HUES6 (cell line): Measurements from ENCODE around the gene PHLPP2.

Experiments
- H3K27ac ChIP-seq: 2 replicates; pipeline ENCODE4 v1.7.0; 2013; ENCODE audit warnings: low read depth, mild to moderate bottlenecking, low read length, inconsistent platforms
- H3K27me3 ChIP-seq: 2 replicates; pipeline ENCODE4 v1.6.1; 2013; ENCODE audit warnings: low read length; ENCODE audit not compliant: control insufficient read depth, insufficient read depth
- H3K36me3 ChIP-seq: 2 replicates; pipeline ENCODE4 v1.6.1; 2013; ENCODE audit warnings: low read length; ENCODE audit not compliant: control insufficient read depth, insufficient read depth
- H3K4me1 ChIP-seq: 2 replicates; pipeline ENCODE4 v1.6.1; 2013; ENCODE audit warnings: low read length; ENCODE audit not compliant: control insufficient read depth, insufficient read depth
- H3K4me3 ChIP-seq: 2 replicates; pipeline ENCODE4 v1.5.1; 2013; ENCODE audit warnings: low read depth, low read length
- H3K9ac ChIP-seq: one replicate; pipeline ENCODE4 v1.6.1; 2013; ENCODE audit warnings: mild to moderate bottlenecking, low read length
- H3K9me3 ChIP-seq: 2 replicates; pipeline ENCODE4 v1.6.1; 2013; ENCODE audit warnings: low read depth, low read length; ENCODE audit not compliant: control insufficient read depth, insufficient read depth

PHLPP2 gene, protein sequence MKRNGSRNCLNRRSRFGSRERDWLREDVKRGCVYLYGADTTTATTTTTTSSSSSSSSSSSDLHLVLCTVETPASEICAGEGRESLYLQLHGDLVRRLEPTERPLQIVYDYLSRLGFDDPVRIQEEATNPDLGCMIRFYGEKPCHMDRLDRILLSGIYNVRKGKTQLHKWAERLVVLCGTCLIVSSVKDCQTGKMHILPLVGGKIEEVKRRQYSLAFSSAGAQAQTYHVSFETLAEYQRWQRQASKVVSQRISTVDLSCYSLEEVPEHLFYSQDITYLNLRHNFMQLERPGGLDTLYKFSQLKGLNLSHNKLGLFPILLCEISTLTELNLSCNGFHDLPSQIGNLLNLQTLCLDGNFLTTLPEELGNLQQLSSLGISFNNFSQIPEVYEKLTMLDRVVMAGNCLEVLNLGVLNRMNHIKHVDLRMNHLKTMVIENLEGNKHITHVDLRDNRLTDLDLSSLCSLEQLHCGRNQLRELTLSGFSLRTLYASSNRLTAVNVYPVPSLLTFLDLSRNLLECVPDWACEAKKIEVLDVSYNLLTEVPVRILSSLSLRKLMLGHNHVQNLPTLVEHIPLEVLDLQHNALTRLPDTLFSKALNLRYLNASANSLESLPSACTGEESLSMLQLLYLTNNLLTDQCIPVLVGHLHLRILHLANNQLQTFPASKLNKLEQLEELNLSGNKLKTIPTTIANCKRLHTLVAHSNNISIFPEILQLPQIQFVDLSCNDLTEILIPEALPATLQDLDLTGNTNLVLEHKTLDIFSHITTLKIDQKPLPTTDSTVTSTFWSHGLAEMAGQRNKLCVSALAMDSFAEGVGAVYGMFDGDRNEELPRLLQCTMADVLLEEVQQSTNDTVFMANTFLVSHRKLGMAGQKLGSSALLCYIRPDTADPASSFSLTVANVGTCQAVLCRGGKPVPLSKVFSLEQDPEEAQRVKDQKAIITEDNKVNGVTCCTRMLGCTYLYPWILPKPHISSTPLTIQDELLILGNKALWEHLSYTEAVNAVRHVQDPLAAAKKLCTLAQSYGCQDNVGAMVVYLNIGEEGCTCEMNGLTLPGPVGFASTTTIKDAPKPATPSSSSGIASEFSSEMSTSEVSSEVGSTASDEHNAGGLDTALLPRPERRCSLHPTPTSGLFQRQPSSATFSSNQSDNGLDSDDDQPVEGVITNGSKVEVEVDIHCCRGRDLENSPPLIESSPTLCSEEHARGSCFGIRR (N-terminal part only)

GRCh38 chr16:71724320-71724751, at the start of gene PHLPP2:
Gene PHLPP2 (minus strand): TSS chr16:71724701. CDS start chr16:71714795, 9,906 bp downstream.
- peak within 1 kb of the TSS; percentile 98 for H3K4me3 ChIP-seq
- H3K36me3 ChIP-seq, result 0 out of 2 replicates have a peak, but pooled peaks cover under 1% of the 10 kb centered on the region
- H3K4me1 ChIP-seq, result peaks cover 6% of the 10 kb centered on the region
- peak within 1 kb of the TSS; percentile 88 for H3K9ac ChIP-seq
- no peak within 1 kb of the TSS for H3K27ac ChIP-seq
- no peaks in the 10 kb centered on the region for H3K9me3 ChIP-seq
- H3K27me3 ChIP-seq, result peaks cover 17% of the 10 kb centered on the region

GRCh38 chr16:71771571-71771970, 47.1 kb upstream of the PHLPP2 start:
- H3K9ac ChIP-seq, result no peak overlapping the region
- no peaks in the 10 kb centered on the region for H3K9me3 ChIP-seq
- H3K4me1 ChIP-seq, result no peaks in the 10 kb centered on the region
- H3K4me3 ChIP-seq, result no peak overlapping the region
- H3K27ac ChIP-seq, result no peak overlapping the region
- H3K36me3 ChIP-seq, result peaks cover 57% of the 10 kb centered on the region
- H3K27me3 ChIP-seq, result no peaks in the 10 kb centered on the region

DNA sequence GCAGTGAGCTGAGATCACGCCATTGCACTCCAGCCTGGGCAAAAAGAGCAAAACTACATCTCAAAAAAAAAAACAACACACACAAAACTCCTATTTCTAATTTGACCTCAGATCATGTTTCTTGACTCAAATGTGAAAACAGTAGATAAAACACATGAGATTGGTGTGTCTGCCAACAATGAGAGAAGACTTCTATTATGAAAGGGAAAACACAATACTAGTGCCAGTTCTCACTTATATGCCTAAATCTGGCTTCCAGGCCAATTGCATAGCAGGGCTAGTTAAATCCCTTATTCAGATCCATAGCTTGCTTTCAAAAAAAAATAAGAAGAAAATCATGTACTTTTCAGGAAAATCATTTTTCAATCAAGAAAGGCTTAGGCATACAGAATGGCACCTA, 44.7 kb upstream of the PHLPP2 start:
- Histone ChIP-seq H3K9ac (no peak overlapping the region), H3K27ac (no peak overlapping the region), H3K4me1 (no peaks in the 10 kb centered on the region), H3K27me3 (no peaks in the 10 kb centered on the region), H3K36me3 (peaks cover 63% of the 10 kb centered on the region), H3K9me3 (no peaks in the 10 kb centered on the region), H3K4me3 (no peak overlapping the region)

DNA sequence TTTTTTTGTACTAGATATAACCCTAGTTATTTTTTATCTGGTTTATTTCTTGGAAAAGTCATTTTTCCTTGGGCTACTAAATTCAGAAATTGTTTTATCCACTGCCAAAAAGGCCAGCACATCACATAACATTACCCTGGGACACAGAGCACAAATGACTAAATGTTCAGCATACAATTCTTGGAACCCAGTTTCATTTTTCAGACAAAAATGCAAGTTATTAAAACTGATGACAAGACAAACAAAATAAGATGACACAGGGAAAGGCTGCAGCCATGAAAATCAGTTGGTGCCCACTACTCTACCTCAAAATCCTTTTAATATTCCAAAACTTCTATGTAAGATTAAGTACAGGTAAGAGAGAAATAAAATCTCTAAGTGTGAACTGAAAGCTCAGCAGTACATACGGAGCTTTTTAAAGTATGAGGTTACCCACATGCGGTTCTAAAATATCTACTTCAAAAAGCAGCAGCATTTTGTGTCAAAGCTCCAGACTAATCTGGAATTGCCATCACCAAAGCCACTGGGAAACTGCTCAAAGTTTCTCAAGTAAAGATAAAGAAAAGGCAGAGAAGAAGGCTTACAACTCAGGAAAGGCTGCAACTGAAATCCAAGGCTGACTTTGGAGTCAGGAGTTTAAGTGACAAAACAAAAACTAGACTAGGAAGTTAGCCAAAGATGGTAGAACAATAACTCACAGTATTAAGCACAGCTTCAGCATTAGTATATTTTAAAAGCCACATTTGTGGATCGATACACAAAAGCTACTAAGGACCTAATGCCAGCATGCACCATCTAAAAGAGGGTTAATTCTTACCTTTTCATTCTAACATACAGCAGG, 42.8 kb upstream of the PHLPP2 start:
- Histone ChIP-seq H3K4me1 (no peaks in the 10 kb centered on the region), H3K9ac (no peak overlapping the region), H3K27ac (no peak overlapping the region), H3K36me3 (peaks cover 64% of the 10 kb centered on the region), H3K9me3 (no peaks in the 10 kb centered on the region), H3K27me3 (no peaks in the 10 kb centered on the region), H3K4me3 (no peak overlapping the region)

- Histone ChIP-seq H3K9ac (no peak overlapping the region), H3K36me3 (peaks cover 70% of the 10 kb centered on the region), H3K4me3 (no peak overlapping the region), H3K4me1 (no peaks in the 10 kb centered on the region), H3K27me3 (no peaks in the 10 kb centered on the region), H3K27ac (no peak overlapping the region), H3K9me3 (no peaks in the 10 kb centered on the region)
These were observed 37.7 kb upstream of the PHLPP2 start for GRCh38 chr16:71762186-71762585.

- Histone ChIP-seq H3K27me3 (no peaks in the 10 kb centered on the region), H3K4me3 (no peak overlapping the region), H3K4me1 (no peaks in the 10 kb centered on the region), H3K36me3 (peaks cover 77% of the 10 kb centered on the region), H3K27ac (no peak overlapping the region), H3K9me3 (no peaks in the 10 kb centered on the region), H3K9ac (no peak overlapping the region)
These were observed 36.6 kb upstream of the PHLPP2 start for GRCh38 chr16:71761097-71761496.

DNA sequence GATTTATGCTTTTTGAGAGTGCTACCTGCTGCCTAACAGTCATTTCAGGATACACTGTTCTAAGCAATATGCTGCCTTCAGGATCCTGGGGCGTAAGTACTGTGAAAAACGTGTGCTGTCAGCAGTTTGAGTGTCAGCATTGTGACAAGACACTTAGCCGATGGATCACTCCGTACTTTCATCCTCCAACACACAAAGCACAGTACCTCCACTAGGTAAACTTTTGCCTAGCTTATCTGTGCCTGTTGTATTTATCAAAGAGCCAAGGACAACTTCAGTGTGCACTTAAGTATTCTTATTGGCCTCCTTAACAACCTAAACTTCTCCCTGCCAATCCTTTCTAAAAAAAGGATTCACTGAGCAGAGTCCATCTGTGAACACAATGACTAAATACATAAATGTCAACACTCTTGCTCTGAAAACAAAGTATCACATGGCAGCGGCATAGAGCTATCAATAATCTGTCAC, 33.8 kb upstream of the PHLPP2 start:
- H3K9ac ChIP-seq, result no peak overlapping the region
- H3K27ac ChIP-seq, result no peak overlapping the region
- H3K4me1 ChIP-seq, result no peaks in the 10 kb centered on the region
- peaks cover 84% of the 10 kb centered on the region for H3K36me3 ChIP-seq
- H3K4me3 ChIP-seq, result no peak overlapping the region
- no peaks in the 10 kb centered on the region for H3K27me3 ChIP-seq
- H3K9me3 ChIP-seq, result no peaks in the 10 kb centered on the region

- Histone ChIP-seq H3K27ac (no peak overlapping the region), H3K4me1 (no peaks in the 10 kb centered on the region), H3K4me3 (no peak overlapping the region), H3K9ac (no peak overlapping the region), H3K9me3 (no peaks in the 10 kb centered on the region), H3K27me3 (no peaks in the 10 kb centered on the region), H3K36me3 (peaks cover 65% of the 10 kb centered on the region)
These were observed 30.2 kb upstream of the PHLPP2 start for GRCh38 chr16:71754652-71755051.

- Histone ChIP-seq H3K27me3 (no peaks in the 10 kb centered on the region), H3K9ac (no peak overlapping the region), H3K4me1 (no peaks in the 10 kb centered on the region), H3K27ac (no peak overlapping the region), H3K36me3 (peaks cover 70% of the 10 kb centered on the region), H3K4me3 (no peak overlapping the region), H3K9me3 (no peaks in the 10 kb centered on the region)
These were observed 29.6 kb upstream of the PHLPP2 start for GRCh38 chr16:71754108-71754507.

DNA sequence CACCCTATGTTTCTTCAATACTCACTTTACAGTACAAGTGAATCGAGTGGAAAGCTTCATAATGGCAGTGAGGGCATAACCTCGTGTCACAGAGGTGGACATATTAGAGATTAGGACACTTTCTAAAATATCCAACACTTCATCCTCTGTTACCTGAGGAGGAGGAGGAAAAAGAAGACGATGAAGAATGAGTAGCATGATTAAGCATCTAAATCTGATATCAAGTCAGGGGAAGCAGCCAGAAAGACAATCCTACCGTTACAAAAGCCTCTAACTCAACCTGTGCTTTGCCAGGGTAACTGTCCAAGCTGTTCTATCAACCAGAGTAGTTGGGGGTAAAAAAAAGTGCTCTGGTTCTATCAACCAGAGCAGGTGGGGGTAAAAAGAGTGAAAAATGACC, 23.7 kb upstream of the PHLPP2 start:
- H3K36me3 ChIP-seq, result peaks cover 59% of the 10 kb centered on the region
- no peak overlapping the region for H3K9ac ChIP-seq
- no peaks in the 10 kb centered on the region for H3K4me1 ChIP-seq
- H3K27ac ChIP-seq, result no peak overlapping the region
- no peaks in the 10 kb centered on the region for H3K27me3 ChIP-seq
- H3K4me3 ChIP-seq, result no peak overlapping the region
- H3K9me3 ChIP-seq, result no peaks in the 10 kb centered on the region
